Measurements from ENCODE around the gene LRP6.

LRP6 gene

DNA sequence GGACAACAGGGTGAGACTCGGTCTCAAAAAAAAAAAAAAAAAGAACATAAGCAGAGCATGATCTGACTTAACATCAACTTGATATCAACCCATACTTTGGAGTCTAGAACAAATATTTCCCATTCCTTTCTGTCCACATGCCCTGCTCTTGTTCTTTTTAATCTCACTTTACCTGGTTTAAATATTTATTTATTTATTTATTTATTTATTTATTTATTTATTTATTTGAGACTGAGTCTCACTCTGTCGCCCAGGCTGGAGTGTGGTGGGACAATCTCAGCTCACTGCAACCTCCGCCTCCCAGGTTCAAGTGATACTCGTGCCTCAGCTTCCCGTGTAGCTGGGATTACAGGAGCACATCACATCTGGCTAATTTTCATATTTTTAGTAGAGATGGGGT, 19.6 kb upstream of the LRP6 start:
- Histone ChIP-seq H3K36me3 (ENCODE audit: insufficient read depth, low read length) (no peaks in the 10 kb centered on the region), H3K9ac (ENCODE audit: low read depth, low read length, poor library complexity, severe bottlenecking) (no peak overlapping the region), H3K27me3 (ENCODE audit: insufficient read depth, low read length, poor library complexity, severe bottlenecking) (no peaks in the 10 kb centered on the region), H3K4me2 (ENCODE audit: low read depth, low read length, poor library complexity, severe bottlenecking) (no peak overlapping the region), H3K9me2 (replicated peaks; ENCODE audit: low read depth, low read length) (no peaks in the 10 kb centered on the region), H2AFZ (ENCODE audit: low read length) (no peak overlapping the region), H3K9me3 (ENCODE audit: insufficient read depth, low read depth, low read length) (no peaks in the 10 kb centered on the region), H4K20me1 (ENCODE audit: insufficient read depth, low read length, poor library complexity, severe bottlenecking) (no peaks in the 10 kb centered on the region), H3K4me1 (ENCODE audit: insufficient read depth, low read length, poor library complexity, severe bottlenecking) (no peaks in the 10 kb centered on the region), H3F3A (ENCODE audit: low read depth) (no peaks in the 10 kb centered on the region), H3K79me2 (ENCODE audit: insufficient read depth, low read length) (no peaks in the 10 kb centered on the region), H3K4me3 (ENCODE audit: low read length, poor library complexity, severe bottlenecking) (no peak overlapping the region)
- TF ChIP-seq, protein P1, sequence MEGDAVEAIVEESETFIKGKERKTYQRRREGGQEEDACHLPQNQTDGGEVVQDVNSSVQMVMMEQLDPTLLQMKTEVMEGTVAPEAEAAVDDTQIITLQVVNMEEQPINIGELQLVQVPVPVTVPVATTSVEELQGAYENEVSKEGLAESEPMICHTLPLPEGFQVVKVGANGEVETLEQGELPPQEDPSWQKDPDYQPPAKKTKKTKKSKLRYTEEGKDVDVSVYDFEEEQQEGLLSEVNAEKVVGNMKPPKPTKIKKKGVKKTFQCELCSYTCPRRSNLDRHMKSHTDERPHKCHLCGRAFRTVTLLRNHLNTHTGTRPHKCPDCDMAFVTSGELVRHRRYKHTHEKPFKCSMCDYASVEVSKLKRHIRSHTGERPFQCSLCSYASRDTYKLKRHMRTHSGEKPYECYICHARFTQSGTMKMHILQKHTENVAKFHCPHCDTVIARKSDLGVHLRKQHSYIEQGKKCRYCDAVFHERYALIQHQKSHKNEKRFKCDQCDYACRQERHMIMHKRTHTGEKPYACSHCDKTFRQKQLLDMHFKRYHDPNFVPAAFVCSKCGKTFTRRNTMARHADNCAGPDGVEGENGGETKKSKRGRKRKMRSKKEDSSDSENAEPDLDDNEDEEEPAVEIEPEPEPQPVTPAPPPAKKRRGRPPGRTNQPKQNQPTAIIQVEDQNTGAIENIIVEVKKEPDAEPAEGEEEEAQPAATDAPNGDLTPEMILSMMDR (conservative IDR thresholded peaks at IDR 0.05; ENCODE audit: low read length) = no peak
- TF ChIP-seq EZH2phosphoT487 (IDR thresholded peaks at IDR 0.05; ENCODE audit: borderline replicate concordance) = no peak

DNA sequence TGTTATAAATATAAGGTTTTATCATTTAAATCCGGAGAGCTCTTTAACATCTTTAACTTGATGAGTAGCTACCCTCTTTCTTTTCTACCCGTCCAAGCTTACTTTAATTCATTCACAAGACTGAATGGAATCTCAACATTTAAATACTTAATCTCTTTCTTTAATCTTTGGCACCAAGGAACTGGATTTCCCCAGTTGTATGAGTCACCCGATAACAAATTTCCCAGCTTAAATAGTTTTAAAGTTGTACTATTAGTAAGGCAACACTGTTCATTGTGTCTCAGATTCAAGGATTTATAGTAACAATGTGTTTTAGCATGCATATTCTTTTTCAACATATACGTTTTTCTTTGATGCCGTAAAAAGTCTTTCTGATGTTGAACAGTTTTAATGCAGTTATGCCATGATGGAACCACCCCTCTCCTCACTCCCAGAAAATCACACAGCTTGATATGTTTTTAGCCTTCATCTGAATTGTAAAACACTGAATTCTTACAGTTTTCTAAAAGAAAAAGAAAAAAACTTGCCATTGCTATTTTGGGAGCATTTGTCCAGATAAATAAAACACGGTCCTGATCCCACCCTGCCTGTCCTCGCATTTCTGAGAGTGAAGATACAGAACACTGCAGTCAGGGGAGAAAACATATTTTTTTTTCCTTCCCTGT, 16.0 kb upstream of the LRP6 start:
- H4K20me1 ChIP-seq (ENCODE audit: insufficient read depth, low read length, poor library complexity, severe bottlenecking) = no peaks in the 10 kb centered on the region
- H2AFZ ChIP-seq (ENCODE audit: low read length) = no peak overlapping the region
- no peaks in the 10 kb centered on the region for H3K9me3 ChIP-seq (ENCODE audit: insufficient read depth, low read depth, low read length)
- no peaks in the 10 kb centered on the region for H3K36me3 ChIP-seq (ENCODE audit: insufficient read depth, low read length)
- no peak overlapping the region for H3K4me3 ChIP-seq (ENCODE audit: low read length, poor library complexity, severe bottlenecking)
- no peak for TF ChIP-seq EZH2phosphoT487 (IDR thresholded peaks at IDR 0.05; ENCODE audit: borderline replicate concordance)
- TF ChIP-seq, protein P1 (conservative IDR thresholded peaks at IDR 0.05; ENCODE audit: low read length) = no peak
- H3K9ac ChIP-seq (ENCODE audit: low read depth, low read length, poor library complexity, severe bottlenecking) = no peak overlapping the region
- H3K4me1 ChIP-seq (ENCODE audit: insufficient read depth, low read length, poor library complexity, severe bottlenecking) = no peaks in the 10 kb centered on the region
- H3F3A ChIP-seq (ENCODE audit: low read depth) = no peaks in the 10 kb centered on the region
- H3K9me2 ChIP-seq (replicated peaks; ENCODE audit: low read depth, low read length) = no peaks in the 10 kb centered on the region
- H3K4me2 ChIP-seq (ENCODE audit: low read depth, low read length, poor library complexity, severe bottlenecking) = no peak overlapping the region
- no peaks in the 10 kb centered on the region for H3K79me2 ChIP-seq (ENCODE audit: insufficient read depth, low read length)
- no peaks in the 10 kb centered on the region for H3K27me3 ChIP-seq (ENCODE audit: insufficient read depth, low read length, poor library complexity, severe bottlenecking)

DNA sequence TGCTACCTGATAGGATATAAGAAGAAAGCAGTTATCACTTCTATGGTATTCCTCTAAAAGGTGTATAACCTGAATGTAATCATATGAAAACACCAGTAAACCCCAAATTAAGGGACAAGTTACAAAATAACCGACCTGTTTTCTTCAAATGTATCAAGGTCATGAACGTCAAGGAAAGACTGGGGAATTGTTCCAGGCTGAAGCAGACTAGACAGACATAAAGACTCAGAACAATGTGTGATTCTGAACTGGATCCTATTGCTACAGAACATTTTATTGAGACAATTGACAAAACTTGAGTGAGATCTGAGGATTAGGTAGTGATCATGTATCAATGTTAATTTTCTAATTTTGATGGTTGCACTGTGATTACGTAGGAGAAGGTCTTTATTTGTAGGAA, 15.4 kb upstream of the LRP6 start:
- Histone ChIP-seq H3K9me2 (replicated peaks; ENCODE audit: low read depth, low read length) (no peaks in the 10 kb centered on the region), H3K27me3 (ENCODE audit: insufficient read depth, low read length, poor library complexity, severe bottlenecking) (no peaks in the 10 kb centered on the region), H3K79me2 (ENCODE audit: insufficient read depth, low read length) (no peaks in the 10 kb centered on the region), H4K20me1 (ENCODE audit: insufficient read depth, low read length, poor library complexity, severe bottlenecking) (no peaks in the 10 kb centered on the region), H3K4me3 (ENCODE audit: low read length, poor library complexity, severe bottlenecking) (no peak overlapping the region), H3K36me3 (ENCODE audit: insufficient read depth, low read length) (no peaks in the 10 kb centered on the region), H3K4me1 (ENCODE audit: insufficient read depth, low read length, poor library complexity, severe bottlenecking) (no peaks in the 10 kb centered on the region), H3K4me2 (ENCODE audit: low read depth, low read length, poor library complexity, severe bottlenecking) (no peak overlapping the region), H2AFZ (ENCODE audit: low read length) (no peak overlapping the region), H3K9me3 (ENCODE audit: insufficient read depth, low read depth, low read length) (no peaks in the 10 kb centered on the region), H3F3A (ENCODE audit: low read depth) (no peaks in the 10 kb centered on the region), H3K9ac (ENCODE audit: low read depth, low read length, poor library complexity, severe bottlenecking) (no peak overlapping the region)
- TF ChIP-seq EZH2phosphoT487 (IDR thresholded peaks at IDR 0.05; ENCODE audit: borderline replicate concordance) = no peak
- TF ChIP-seq, protein P1 (conservative IDR thresholded peaks at IDR 0.05; ENCODE audit: low read length) = no peak

Measured in Loucy (cell line).